HG03103 (cell line): ENCODE measurements around the gene VAPA.

Source experiments
- ATAC-seq: cut with Tn5 transposase; IDR thresholded peaks from one replicate; pipeline ENCODE4 v1.9.1; 2021; ENCODE audit warnings: low read depth; ENCODE audit not compliant: unreplicated experiment

Gene VAPA

GRCh38 chr18:9931146-9931545 is 17.3 kb downstream of the VAPA start:
- ATAC-seq: no peak

- ATAC-seq: no peak
These were observed 17.9 kb downstream of the VAPA start for GRCh38 chr18:9931678-9932077.

GRCh38 chr18:9933865-9934264 is 20.0 kb downstream of the VAPA start:
- no peak for ATAC-seq

GRCh38 chr18:9934274-9934673 is 20.5 kb downstream of the VAPA start:
- no peak for ATAC-seq

GRCh38 chr18:9941103-9941502 is 27.3 kb downstream of the VAPA start:
- ATAC-seq: no peak

GRCh38 chr18:9941660-9942059 is 27.8 kb downstream of the VAPA start:
- no peak for ATAC-seq

- no peak for ATAC-seq
These were observed 29.5 kb downstream of the VAPA start for GRCh38 chr18:9943311-9943710.

GRCh38 chr18:9944805-9945204 is 31.0 kb downstream of the VAPA start:
- ATAC-seq: no peak

- no peak for ATAC-seq
These were observed 33.0 kb downstream of the VAPA start for GRCh38 chr18:9946831-9947230.

GRCh38 chr18:9947248-9947647 is 33.4 kb downstream of the VAPA start:
- ATAC-seq: no peak

- ATAC-seq: no peak
These were observed 35.5 kb downstream of the VAPA start for GRCh38 chr18:9949315-9949714.

- ATAC-seq: no peak
These were observed 36.0 kb downstream of the VAPA start for GRCh38 chr18:9949861-9950260.

GRCh38 chr18:9950289-9951016 is 36.6 kb downstream of the VAPA start:
- ATAC-seq: no peak

- ATAC-seq: no peak
These were observed 37.4 kb downstream of the VAPA start for GRCh38 chr18:9951022-9951859.

GRCh38 chr18:9952633-9953416 is 39.0 kb downstream of the VAPA start:
- no peak for ATAC-seq

- ATAC-seq: no peak
These were observed 45.1 kb downstream of the VAPA start for GRCh38 chr18:9958861-9959399.

GRCh38 chr18:9959564-9959963 is 45.7 kb downstream of the VAPA start:
- ATAC-seq: no peak

GRCh38 chr18:9960258-9960904 is 46.6 kb downstream of the VAPA start:
- no peak for ATAC-seq

GRCh38 chr18:9961041-9961440 is 47.2 kb downstream of the VAPA start:
- ATAC-seq: no peak
